MCF 10A (cell line): ENCODE measurements around the gene TUBE1. TPM values are rescaled to one million over a fixed set of nuclear protein-coding genes. Genes with fewer than 3 reads are reported as not detected.
"Not testable (repeated sequence)": the region's sequence is repeated elsewhere in the genome, so short reads cannot be mapped to it uniquely, and the experiment has no call there.

Experiments
- BruUV-seq: library from RNA; stranded (reverse); fragments of 400-500 nt; replicated peaks from 2 replicates; lab custom pipeline; 2021; lab: Mats Ljungman, UMichigan
- CTCF ChIA-PET: fragments of 300-600 bp; sonication (Branson Sonifier 250); formaldehyde crosslinking; extraction: SDS; loops from one replicate; lab custom pipeline; 2021; ENCODE audit warnings: antibody characterized with exemption, inconsistent platforms; lab: Yijun Ruan, JAX
- POLR2A ChIA-PET: fragments of 300-600, 350-650 bp; sonication (Branson Sonifier 250); formaldehyde crosslinking; extraction: SDS; loops from one replicate; lab custom pipeline; 2020; ENCODE audit warnings: antibody characterized with exemption, inconsistent platforms; lab: Yijun Ruan, JAX
- DNase-seq: peaks from one replicate; pipeline ENCODE4 v3.0.0-alpha.2; 2018; ENCODE audit not compliant: unreplicated experiment
- H3K27ac Mint-ChIP-seq: one replicate; pipeline ENCODE4 v1.8.0; 2022; ENCODE audit warnings: mild to moderate bottlenecking, low read depth, mixed read lengths; ENCODE audit not compliant: unreplicated experiment
- H3K27me3 Mint-ChIP-seq: one replicate; pipeline ENCODE4 v1.8.0; 2022; ENCODE audit warnings: mixed read lengths; ENCODE audit not compliant: insufficient read depth, unreplicated experiment
- H3K36me3 Mint-ChIP-seq: one replicate; pipeline ENCODE4 v1.8.0; 2022; ENCODE audit warnings: mild to moderate bottlenecking, moderate library complexity, mixed read lengths; ENCODE audit not compliant: insufficient read depth, unreplicated experiment
- H3K4me1 Mint-ChIP-seq: one replicate; pipeline ENCODE4 v1.8.0; 2022; ENCODE audit warnings: mixed read lengths; ENCODE audit not compliant: insufficient read depth, unreplicated experiment
- H3K4me3 Mint-ChIP-seq: one replicate; pipeline ENCODE4 v1.8.0; 2022; ENCODE audit warnings: mild to moderate bottlenecking, moderate library complexity, mixed read lengths; ENCODE audit not compliant: unreplicated experiment
- H3K9me3 Mint-ChIP-seq: one replicate; pipeline ENCODE4 v1.8.0; 2022; ENCODE audit warnings: mixed read lengths; ENCODE audit not compliant: unreplicated experiment
- intact Hi-C: fragments of 100-400 bp; cut with micrococcal nuclease; formaldehyde crosslinking; loops from 2 replicates; pipeline ENCODE4 v1.14.1; 2022
- total RNA-seq: library from RNA; stranded (reverse); gene quantifications from 2 replicates; pipeline ENCODE4 v1.2.3, GENCODE V29; 2022
- TF ChIP-seq, protein P1 (sequence below): fragments of 200-600 bp; IDR thresholded peaks from one replicate; pipeline ENCODE4 v1.8.0; 2022; ENCODE audit warnings: antibody characterized with exemption, mild to moderate bottlenecking; ENCODE audit not compliant: unreplicated experiment

TUBE1 gene
- total RNA-seq, 1 experiment from 2014 or later: 47.7 TPM

GRCh38 chr6:112106562-112106961, 19.3 kb upstream of the TUBE1 start:
- BruUV-seq: no TSS peak
- H3K4me1 Mint-ChIP-seq: no peaks in the 10 kb centered on the region
- no peak overlapping the region for H3K27ac Mint-ChIP-seq
- H3K27me3 Mint-ChIP-seq: no peaks in the 10 kb centered on the region
- TF ChIP-seq, protein P1, sequence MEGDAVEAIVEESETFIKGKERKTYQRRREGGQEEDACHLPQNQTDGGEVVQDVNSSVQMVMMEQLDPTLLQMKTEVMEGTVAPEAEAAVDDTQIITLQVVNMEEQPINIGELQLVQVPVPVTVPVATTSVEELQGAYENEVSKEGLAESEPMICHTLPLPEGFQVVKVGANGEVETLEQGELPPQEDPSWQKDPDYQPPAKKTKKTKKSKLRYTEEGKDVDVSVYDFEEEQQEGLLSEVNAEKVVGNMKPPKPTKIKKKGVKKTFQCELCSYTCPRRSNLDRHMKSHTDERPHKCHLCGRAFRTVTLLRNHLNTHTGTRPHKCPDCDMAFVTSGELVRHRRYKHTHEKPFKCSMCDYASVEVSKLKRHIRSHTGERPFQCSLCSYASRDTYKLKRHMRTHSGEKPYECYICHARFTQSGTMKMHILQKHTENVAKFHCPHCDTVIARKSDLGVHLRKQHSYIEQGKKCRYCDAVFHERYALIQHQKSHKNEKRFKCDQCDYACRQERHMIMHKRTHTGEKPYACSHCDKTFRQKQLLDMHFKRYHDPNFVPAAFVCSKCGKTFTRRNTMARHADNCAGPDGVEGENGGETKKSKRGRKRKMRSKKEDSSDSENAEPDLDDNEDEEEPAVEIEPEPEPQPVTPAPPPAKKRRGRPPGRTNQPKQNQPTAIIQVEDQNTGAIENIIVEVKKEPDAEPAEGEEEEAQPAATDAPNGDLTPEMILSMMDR: no peak
- intact Hi-C loops: no loop called here
- CTCF ChIA-PET: no interaction called here
- POLR2A ChIA-PET: no interaction called here
- H3K36me3 Mint-ChIP-seq: no peaks in the 10 kb centered on the region
- H3K4me3 Mint-ChIP-seq: no peak overlapping the region
- DNase-seq: no peak
- H3K9me3 Mint-ChIP-seq: peaks cover 7% of the 10 kb centered on the region

DNA sequence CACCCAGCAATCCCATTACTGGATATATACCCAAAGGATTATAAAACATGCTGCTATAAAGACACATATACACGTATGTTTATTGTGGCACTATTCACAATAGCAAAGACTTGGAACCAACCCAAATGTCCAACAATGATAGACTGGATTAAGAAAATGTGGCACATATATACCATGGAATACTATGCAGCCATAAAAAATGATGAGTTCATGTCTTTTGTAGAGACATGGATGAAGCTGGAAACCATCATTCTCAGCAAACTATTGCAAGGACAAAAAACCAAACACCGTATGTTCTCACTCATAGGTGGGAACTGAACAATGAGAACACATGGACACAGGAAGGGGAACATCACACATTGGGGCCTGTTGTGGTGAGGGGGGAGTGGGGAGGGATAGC, 18.7 kb upstream of the TUBE1 start:
- H3K4me1 Mint-ChIP-seq, DNase-seq, POLR2A ChIA-PET, BruUV-seq, H3K9me3 Mint-ChIP-seq, H3K36me3 Mint-ChIP-seq, intact Hi-C loops, H3K27ac Mint-ChIP-seq, H3K27me3 Mint-ChIP-seq, CTCF ChIA-PET, H3K4me3 Mint-ChIP-seq: not testable (repeated sequence)

DNA sequence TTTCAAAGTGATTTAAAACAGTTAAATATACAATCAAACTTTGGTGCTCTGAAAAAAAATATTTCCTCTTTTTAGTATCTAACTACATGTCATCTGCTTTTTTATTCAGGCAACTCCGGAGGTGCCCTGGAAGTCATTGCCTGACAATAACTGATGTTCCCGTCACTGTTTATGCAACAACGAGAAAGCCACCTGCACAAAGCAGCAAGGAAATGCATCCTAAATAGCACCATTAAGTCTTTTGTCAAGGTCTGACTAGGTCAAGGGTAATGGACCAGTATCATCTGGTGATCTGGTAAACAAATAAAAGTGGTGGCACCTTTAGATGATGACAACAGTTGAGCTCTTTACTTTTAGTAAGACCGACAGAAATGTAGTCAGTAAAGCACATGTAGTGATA, 13.3 kb upstream of the TUBE1 start:
- H3K4me1 Mint-ChIP-seq: no peaks in the 10 kb centered on the region
- no peak overlapping the region for H3K4me3 Mint-ChIP-seq
- DNase-seq: no peak
- intact Hi-C loops: no loop called here
- TF ChIP-seq, protein P1: no peak
- H3K36me3 Mint-ChIP-seq: peaks cover 11% of the 10 kb centered on the region
- ChIA-PET POLR2A (no interaction called here), CTCF (interaction anchor here (0.7 to 2.6 kb wide), 3 partner anchors 13 to 515 kb away, joined by 3 to 7 read pairs (median 7); partner anchors contain the start of genes FAM229B and TUBE1)
- no peak overlapping the region for H3K27ac Mint-ChIP-seq
- peaks cover 7% of the 10 kb centered on the region for H3K9me3 Mint-ChIP-seq
- no TSS peak for BruUV-seq
- H3K27me3 Mint-ChIP-seq: no peaks in the 10 kb centered on the region

GRCh38 chr6:112096901-112097300, 9.6 kb upstream of the TUBE1 start:
- ChIA-PET CTCF (interaction anchor here (0.7 kb wide), 1 partner anchor 66 kb away, joined by 4 read pairs; no protein-coding TSS in a partner anchor), POLR2A (interaction anchor here (1.3 kb wide), 1 partner anchor 10 kb away, joined by 3 read pairs; the partner anchor contains the start of genes FAM229B and TUBE1)
- H3K27me3 Mint-ChIP-seq: no peaks in the 10 kb centered on the region
- intact Hi-C loops: no loop called here
- no peak overlapping the region for H3K27ac Mint-ChIP-seq
- no peaks in the 10 kb centered on the region for H3K9me3 Mint-ChIP-seq
- H3K4me3 Mint-ChIP-seq: no peak overlapping the region
- H3K4me1 Mint-ChIP-seq: no peaks in the 10 kb centered on the region
- no TSS peak for BruUV-seq
- TF ChIP-seq, protein P1: no peak
- DNase-seq: no peak
- H3K36me3 Mint-ChIP-seq: peaks cover 11% of the 10 kb centered on the region
